Measurements from ENCODE around the gene AQP3.
"Not testable (repeated sequence)": the region's sequence is repeated elsewhere in the genome, so short reads cannot be mapped to it uniquely, and the experiment has no call there.

Gene AQP3

DNA sequence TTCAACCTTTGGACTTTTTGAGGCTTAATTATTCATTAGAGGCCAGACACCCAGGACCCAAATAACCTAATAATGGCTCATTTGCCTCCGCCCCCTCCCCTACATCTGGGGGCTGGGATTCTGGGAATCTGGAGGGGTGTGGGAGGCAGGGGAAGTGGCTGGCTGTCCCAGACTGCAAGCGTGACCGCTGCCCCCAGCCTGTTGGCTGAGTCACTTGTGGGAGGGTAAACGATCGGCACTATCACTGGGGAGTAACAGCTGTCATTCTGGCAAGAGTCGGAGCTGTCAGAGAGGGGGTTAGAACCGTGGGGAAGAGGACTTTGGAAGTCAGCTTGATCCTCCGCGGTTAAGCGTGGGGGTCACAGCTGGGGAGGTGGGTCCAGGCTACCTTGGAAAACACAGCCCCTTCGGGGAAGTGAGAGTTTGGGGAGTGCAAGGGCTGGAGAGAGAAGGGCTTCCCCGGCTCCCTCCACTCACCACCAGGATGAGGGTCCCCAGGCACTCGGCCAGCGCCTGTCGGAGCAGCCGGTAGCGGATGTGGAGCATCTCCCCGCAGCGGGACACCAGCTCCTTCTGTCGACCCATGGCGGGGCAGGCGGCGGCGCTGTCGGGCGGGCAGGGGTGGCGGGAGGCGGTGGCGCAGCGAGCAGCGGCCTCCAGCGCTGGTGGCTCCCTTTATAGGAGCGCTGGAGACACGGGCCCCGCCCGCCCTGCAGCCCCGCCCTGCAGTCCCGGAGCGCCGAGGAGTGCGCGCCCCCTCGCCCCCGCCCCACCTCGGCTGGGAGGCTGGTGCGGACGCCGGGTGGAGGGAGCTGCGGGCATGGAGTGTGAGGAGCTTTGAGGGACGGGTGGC is at the start of gene AQP3:
AQP3 (minus strand) TSS at position 648 of the 853 bp plus-strand sequence; CDS start at position 585, 63 bp downstream.
- peak; percentile 75 for DNase-seq

DNA sequence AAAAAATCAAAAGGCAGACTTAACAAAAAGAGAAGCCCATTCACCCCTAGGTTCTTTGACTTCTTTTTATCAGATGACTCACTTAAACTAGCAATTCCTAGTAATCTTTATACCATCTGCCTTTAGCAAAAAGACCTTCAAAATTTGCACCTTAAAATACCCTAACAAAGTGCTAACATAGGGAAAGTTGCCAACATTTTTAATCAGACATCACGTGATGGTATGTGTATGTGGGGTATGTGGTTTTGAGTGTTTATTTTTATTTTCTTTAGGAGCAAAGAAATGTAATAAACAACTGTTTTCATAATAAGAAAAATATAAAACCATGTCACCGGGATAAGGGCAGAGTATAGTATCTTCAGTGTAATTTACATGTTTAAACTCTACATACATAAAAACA is 46.4 kb upstream of the AQP3 start:
- not testable (repeated sequence) for DNase-seq

DNA sequence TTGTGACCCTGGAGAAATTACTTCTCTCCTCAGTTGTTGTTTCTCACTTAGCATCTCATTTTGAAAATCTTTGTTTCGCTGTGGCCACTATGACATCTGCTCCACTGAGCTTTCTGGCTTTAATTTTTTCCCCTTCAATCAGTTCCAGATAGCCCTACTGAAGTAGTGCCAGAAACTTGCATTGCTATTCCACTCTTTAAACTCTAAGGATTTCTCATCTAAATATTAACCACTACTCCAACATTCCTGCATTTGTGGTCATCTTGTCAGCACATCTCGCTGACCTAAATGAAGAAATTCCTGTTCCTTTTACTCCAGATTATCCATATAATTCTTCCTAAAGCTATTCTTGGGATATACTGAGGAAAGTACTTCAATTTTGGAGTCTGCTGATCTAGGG is 41.7 kb upstream of the AQP3 start:
- DNase-seq, result no peak

DNA sequence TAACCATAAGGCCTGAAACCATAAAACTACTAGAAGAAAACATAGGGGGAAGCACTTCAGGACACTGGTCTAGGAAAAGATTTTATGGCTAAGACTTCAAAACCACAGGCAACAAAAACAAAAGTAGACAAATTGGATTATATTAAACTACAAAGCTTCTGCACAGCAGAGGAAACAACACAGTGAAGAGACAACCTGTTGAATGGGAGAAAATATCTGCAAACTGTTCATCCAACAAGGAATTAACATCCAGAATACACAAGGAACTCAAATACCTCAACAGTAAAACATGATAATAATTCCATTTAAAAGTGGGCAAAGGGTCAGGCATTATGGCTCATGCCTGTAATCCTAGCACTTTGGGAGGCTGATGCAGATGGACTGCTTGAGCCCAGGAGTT is 37.9 kb upstream of the AQP3 start:
- DNase-seq, result not testable (repeated sequence)

DNA sequence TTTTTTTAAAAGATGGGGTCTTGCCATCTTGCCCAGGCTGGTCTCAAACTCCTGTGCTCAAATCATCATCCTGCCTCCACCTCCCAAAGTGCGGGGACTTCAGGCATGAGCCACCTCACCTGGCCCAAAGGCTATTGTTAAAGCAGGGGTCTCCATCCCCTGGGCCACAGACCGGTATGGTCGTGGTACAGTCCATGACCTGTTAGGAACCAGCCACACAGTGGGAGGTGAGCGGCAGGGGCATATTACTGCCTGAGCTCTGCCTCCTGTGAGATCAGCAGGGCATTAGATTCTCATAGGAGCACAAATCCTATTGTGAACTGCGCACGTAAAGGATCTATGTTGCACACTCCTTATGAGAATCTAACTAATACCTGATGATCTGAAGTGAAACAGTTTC is 33.6 kb upstream of the AQP3 start:
- no peak for DNase-seq

DNA sequence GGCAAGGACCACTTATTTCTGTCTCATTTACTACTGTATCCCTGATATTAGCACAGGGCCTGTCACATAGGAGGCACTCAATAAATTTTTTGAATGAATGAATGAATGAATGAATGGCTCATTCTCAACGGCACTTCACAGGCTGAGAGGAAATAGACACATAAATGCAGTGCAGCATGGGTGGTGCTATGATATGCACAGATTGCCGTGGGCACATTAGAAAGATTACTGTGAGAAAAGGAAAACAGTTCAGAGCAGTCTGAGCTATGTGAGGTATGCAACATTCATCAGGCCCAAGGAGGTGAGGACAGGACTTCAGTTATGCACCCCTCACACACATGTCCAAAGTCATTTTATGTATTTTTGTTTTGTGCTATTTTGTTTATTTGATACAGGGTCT is 32.7 kb upstream of the AQP3 start:
- no peak for DNase-seq

DNA sequence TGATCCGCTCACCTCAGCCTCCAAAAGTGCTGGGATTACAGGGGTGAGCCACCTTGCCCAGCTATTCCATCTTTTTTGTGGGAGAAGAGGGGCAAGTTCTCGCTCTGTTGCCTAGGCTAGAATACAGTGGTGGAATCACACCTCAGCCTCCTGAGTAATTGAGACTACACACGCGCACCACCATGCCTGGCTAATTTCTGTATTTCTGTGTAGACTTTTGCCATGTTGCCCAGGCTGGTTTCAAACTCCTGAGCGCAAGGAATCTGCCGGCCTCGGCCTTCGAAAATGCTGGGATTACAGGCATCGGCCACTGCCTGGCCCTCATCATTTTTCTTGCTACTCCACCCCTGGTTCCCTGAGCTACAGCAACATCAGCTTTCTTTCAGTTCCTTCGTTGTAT is 29.1 kb upstream of the AQP3 start:
- no peak for DNase-seq

DNA sequence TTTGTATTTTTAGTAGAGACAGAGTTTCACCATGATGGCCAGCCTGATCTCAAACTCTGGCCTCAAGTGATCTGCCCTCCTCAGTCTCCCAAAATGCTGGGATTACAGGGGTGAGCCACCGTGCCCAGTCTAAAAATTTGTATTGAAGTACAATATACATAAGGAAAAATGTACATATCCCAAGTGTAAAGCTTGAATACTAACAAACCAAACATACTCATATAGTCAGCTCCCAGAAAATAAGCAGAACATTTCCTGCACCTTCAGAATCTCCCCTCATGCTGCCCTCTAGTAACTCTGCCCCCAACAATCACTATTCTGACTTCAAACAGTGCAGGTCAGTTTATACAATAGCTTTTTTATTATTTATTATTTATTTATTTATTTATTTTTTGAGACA is 28.0 kb upstream of the AQP3 start:
- no peak for DNase-seq

DNA sequence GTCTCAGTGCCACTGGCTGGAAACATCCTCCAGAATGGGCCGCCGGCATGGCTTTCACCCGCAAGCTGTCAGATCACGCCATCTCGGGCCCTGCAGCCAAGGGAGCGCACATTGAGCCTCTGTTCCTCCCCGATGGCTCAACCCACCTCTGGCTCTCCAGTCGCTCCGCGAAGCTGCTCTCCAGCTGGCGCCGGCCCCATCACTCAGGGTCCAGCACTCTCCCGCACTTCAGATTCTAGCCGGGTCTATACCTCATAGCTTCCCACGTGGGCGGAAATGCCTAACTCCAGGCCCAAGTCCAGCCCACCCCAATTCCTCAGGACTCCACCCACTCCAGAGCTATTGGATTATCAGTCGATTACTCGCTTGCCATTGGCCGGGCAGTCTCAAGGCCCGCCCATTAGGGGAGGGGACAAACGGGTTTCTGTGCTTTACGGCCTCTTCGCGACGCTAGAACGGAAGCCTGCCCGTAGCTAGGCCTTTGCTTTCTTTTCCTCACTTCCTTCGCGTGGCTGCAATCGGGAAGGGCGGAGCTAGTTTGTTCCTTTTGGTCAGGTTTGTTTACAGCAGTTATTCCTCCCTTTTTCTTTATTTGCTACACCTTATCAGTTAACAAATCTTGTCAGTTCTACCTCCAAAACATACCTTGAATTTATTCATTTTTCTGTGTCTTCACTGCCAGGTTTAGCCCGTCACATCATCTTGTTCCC is 26.4 kb upstream of the AQP3 start, which contains the start of gene NOL6:
NOL6 (minus strand) TSS at position 282 of the 710 bp plus-strand sequence; CDS start at position 200, 82 bp downstream.
- peak; percentile 97 for DNase-seq

DNA sequence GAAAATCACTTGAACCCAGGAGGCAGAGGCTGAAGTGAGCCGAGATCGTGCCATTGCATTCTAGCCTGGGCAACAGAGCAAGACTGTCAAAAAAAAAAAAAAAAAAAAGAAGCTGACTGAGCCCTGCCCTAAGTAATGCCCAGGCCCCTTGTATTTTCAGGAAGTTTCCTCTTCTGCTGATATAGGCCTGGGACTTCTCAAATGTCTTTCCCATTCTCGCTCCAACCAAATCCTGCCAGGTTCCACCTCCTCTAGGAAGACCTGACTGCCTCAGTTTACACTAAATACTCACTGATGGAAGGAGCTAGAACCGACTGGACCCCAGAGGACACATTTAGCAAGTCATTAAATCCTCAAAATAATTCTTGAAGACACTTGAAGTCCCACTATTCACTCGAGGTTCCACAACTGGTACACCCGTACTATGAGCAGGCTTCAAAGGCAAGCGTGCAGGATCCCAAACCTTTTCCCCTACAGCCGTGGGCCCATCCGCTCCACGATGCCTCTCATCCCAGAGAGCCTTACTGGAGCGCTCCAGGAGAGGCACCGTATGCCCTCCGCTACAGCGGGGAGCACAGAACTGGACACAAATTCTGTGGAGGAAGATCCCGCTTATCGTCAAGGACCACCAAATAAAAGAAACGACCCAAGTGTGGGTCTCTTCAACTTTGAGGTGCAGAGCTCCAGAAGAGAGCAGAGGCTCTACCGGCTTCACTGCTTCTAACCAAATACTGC is 25.7 kb upstream of the AQP3 start:
- no peak for DNase-seq

DNA sequence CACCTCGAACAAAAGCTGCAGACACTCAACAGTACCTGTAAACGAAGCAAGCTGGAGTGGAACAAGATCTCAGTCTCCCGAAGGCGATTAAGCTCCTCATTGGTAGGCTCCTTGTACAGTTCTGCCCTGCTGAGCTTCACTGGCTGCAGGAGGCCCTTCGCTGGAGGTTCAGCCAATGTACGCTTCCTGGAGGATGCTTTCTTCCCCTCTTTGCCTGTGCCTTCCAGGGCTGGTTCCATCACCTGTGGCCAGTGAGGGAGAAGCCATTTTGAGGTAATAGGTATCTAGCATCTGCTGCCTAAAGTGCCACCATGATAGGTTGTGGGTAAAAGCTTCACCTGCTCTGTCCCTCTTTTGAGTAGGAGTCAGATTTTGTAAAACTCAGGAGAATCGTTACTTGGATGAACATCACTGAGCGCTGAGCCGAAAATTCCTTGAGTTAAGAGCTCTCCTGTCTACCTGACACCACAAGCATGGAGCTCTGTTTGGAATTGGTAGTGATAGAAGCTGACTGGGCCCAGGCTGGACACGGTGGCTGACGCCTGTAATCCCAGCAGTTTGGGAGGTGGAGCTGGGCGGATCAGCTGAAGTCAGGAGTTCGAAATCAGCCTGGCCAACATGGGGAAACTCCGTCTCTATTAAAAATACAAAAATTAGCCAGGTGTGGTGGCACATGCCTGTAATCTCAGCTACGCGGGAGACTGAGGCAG is 24.9 kb upstream of the AQP3 start:
- no peak for DNase-seq

DNA sequence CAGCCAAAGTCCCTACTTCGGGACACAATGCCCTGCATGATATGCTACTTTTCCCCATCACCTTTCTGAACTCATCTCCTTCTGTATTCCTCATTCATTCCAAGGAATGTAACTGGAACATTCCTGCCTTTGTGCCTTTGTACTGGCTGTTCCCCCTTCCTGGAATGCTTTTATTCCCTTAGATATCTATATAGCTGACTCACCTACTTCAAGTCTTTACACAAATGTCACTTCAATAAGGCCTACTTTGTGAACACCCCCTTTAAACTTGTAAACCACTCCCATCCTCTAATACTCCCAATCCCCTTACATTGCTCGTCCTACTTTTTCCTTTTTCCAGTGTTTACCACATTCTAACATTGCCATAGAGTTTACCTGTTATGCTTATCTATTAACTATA is 24.0 kb upstream of the AQP3 start:
- DNase-seq, result no peak

DNA sequence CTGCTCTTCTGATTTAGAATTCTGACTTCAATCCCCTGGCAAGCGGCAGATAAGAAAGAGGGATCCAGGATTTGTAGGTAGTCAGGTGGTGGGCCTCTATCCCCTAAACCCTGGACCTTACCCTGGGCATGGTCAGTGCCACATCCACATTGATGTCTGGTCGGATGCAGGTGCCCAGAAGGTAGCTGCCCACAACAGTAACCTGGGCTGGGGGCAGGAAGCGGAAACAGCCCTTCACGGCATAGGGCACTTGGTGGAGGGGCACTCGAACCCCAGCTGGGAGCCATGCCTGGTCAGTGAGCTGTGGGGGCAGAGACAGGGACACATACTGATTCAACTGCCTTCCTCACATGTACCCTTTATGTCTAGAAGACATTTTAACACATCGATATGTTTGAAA is 22.5 kb upstream of the AQP3 start:
- DNase-seq, result no peak

DNA sequence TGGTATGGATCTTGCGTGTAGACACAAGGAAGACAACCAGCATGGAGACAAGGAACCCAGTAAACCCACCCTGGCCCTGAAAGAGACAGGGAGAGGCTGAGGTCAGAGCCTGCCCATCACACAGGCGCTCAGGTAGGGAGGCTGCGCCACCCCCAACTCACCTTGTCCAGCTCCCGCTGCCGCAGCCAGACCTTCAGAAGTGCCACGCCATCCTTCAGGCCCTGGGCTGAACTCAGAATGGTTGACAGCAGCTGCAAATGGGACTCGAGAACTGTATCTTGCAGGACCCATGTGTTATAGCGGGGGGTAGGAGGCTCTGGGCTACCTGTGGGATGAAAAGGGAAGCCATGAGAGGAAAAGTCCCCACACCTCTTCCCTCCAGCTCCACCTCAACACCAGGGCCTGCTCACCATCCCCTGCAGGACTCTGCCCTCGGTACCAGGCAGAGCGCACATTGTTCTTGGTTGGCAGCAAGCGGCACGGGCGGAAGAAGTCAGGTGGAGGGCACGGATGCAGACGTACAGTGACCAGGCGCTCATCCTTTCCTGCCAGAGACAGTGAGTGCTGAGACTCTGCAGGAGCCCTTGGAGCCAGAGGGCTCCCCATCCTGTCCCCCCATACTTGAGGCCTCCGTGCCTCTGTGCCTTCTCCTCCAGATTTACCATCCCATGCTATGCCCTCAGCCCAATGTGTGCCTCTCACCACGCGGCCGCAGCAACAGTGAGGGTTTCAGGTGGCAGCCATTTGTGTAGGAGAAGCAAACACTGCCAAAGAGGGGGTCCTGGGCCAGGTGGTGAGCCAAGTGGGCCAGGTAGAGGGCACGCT is 21.6 kb upstream of the AQP3 start:
- DNase-seq, result no peak

DNA sequence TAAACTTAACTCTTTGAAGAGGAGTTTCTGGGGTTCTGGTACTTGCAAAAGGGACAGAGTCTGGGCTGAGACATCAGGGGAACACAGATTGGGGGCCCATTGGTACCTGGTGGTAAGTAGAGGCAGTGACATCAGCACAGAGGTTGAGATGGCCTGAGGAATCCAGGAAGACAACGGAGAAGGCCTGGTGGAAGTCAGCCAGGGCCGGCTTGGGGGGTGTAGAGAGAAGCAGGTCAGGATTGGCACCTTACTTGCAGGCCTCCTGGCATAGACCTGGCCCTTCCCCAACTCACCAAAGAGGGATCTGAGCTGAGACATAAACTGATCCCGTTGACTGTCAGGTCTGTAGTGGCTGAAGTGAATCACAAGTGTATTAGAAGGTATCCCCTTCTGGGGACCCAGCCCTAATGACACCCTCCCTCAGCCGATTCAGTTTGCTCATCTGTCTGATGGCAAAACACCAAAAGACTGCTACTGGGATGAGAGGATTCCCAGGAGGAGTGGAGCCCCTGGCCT is 20.9 kb upstream of the AQP3 start:
- DNase-seq, result no peak

DNA sequence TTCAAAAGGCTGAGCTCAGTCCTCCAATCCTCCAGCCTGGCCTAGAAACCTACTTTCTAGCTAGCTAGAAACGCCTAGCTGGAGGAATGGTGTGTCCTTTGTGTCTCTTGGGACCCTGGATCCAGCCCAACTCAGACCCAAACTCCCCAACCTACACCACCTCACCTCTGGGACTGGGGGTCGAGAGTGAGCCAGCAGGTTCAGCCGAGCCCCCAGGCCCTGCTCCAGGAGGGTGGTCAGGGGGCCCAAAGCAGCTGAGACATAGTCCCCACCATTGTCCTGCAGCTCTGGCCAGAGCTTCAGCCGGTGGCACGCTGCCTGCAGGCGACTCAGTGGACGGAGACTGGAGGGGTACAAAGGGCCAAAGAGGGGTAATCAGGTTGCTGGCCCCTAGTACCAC is 20.1 kb upstream of the AQP3 start:
- no peak for DNase-seq

DNA sequence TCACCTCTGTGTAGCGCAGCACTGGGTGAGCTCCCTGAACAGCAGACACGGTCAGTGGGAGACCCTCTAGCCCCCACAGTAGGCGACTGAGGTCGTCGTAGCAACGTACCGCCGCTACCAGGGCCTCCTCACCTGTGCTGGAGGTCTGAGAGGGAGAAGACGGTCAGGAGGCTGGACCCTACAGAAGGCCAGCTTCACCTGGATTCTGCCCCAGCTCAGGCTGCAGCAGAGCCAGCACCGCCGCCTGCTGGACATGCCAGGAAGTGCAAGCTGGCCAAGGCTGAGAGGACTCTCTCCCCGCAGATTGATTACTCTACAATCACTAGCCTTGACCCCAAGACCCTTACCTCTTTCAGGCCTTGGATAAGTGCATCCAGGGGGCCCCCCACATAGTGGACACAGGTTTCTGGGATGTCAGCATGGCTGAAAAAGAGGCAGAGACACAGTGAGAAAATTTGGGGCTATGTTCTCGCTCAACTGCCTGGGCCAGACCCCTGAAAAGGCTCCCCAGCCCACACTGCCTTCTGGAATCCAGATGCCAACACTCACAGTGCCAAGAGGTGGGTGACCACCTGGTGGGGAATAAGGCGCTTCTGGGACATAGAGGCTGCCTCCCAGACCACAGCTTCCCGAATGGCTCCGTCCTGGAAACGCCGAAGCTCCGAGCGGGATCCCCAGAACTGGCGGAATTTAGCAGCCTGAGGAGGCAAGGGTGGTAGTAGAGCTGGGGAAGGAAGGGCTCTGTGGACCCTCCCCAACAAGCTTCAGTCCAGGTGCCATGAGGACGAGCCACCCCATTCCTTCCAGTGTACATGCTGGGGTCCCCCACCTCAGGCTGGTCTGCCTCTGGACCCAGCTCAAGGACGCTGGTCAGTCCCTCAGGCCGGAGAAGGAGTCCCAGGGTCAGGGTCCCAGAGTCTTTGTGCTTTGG is 19.4 kb upstream of the AQP3 start:
- DNase-seq, result peak; percentile 78

DNA sequence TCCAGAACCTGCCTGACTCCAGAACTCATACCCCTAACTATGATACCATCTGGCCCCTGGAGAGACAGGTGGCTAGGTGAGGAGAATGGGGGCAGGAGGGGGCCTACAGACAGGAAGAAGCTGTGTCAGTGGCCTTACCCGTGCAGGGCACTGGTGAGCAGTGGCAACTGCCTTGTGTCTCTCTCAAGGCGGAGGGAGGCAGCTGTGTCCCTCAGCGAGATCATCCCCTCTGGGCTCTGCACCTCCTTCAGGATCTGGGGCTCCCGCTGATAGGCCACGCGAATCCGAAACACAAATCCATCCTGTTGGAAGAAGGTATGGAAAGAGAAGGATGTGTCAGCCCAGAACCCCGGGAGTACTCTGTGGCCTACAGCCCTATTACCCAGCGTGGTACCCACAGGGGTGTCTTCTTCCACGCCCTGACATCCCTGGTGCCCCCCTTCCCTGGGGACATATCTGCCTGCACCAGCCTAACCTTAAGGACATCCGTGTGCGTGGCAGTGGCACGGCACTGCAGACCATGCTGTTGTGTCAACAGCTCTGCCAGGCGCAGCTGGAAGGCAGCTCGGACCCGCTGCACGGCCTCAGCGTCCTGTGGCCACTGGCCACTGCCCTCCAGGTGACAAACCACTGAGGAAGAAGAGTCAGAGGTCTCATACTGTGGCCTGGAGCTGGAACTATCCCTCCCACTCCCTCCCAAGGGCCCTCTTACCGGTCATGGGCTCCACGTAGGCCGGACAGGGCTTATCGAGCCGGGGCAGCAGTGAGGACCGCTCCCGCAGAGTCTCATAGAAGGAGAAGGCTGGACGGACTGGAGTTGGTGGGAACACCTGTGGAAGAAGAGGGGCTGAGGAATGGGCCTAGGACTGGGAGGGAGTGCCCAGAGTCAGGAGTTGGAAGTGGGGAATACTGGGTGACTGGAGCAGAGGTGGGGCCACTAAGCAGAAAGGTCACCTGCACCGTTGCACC is 18.5 kb upstream of the AQP3 start:
- no peak for DNase-seq

DNA sequence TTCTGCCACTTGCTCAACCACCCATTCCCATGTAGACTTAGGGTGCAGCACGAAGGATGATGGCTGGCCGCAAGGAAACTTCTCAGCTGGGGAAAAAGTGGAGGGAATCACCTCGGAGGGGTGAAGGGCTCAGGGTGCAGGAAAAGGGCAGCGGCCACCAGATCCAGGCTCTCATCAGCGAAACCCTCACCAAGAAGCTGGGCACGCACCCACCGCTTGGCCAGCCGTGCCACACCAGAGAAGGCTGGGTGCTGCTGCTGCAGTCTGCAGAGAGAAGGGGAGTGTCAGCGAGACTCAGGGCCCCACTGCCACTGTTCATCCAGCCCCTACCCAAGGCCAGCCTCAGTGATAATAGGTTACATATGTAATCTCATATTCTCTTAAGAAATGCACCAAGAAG is 17.7 kb upstream of the AQP3 start:
- no peak for DNase-seq
